D341Med (cell line): ENCODE measurements around the gene PTTG1.

Experiments used
- DNase-seq: peaks from one replicate; pipeline ENCODE4 v3.0.0; 2012; ENCODE audit warnings: low spot score

Gene PTTG1

GRCh38 chr5:160455600-160455999 is 33.9 kb downstream of the PTTG1 start:
- DNase-seq, result no peak

GRCh38 chr5:160456480-160457177 is 35.0 kb downstream of the PTTG1 start:
- no peak for DNase-seq

GRCh38 chr5:160457252-160457651 is 35.6 kb downstream of the PTTG1 start:
- no peak for DNase-seq

GRCh38 chr5:160458806-160459800 is 37.4 kb downstream of the PTTG1 start:
- no peak for DNase-seq

- DNase-seq, result no peak
Observed at GRCh38 chr5:160460377-160461049, 38.9 kb downstream of the PTTG1 start.

- no peak for DNase-seq
Observed at GRCh38 chr5:160461378-160461777, 39.7 kb downstream of the PTTG1 start.

GRCh38 chr5:160462167-160462566 is 40.5 kb downstream of the PTTG1 start:
- DNase-seq, result no peak

GRCh38 chr5:160463227-160463626 is 41.6 kb downstream of the PTTG1 start:
- no peak for DNase-seq

- DNase-seq, result no peak
Observed at GRCh38 chr5:160463740-160464465, 42.2 kb downstream of the PTTG1 start.

GRCh38 chr5:160464466-160464797 is 42.8 kb downstream of the PTTG1 start:
- DNase-seq, result no peak

- DNase-seq, result no peak
Observed at GRCh38 chr5:160466116-160466515, 44.5 kb downstream of the PTTG1 start.

- no peak for DNase-seq
Observed at GRCh38 chr5:160466889-160467554, 45.4 kb downstream of the PTTG1 start.

- DNase-seq, result no peak
Observed at GRCh38 chr5:160467555-160468362, 46.1 kb downstream of the PTTG1 start.

GRCh38 chr5:160468363-160468975 is 46.8 kb downstream of the PTTG1 start:
- no peak for DNase-seq

GRCh38 chr5:160469156-160470144 is 47.8 kb downstream of the PTTG1 start:
- DNase-seq, result no peak

GRCh38 chr5:160470437-160471361 is 49.0 kb downstream of the PTTG1 start:
- DNase-seq, result no peak

GRCh38 chr5:160471761-160472160 is 50.1 kb downstream of the PTTG1 start:
- no peak for DNase-seq

- no peak for DNase-seq
Observed at GRCh38 chr5:160472482-160472881, 50.8 kb downstream of the PTTG1 start.
